ENCODE results near the gene SLC16A3. TPM values are rescaled to one million over a fixed set of nuclear protein-coding genes. Genes with fewer than 3 reads are reported as not detected.

SLC16A3 gene
- total and polyA plus RNA-seq, 2 donors from 2014 or later = 28.8 to 85.7 TPM

- Histone ChIP-seq H3K27me3 (ENCODE audit: control insufficient read depth, insufficient read depth, low read length) (no peaks in the 10 kb centered on the region), H3K4me3 (ENCODE audit: low read length in 3 of 3) (peak overlapping the region in 1 of 3 donors; percentile 26), H3K36me3 (ENCODE audit: control insufficient read depth in 2 of 3, insufficient read depth in 3 of 3, low read length in 3 of 3) (peaks cover 8 to 18% (median 10%) of the 10 kb centered on the region in 3 donors), H3K9ac (ENCODE audit: low read length in 3 of 3) (no peak overlapping the region), H3K4me1 (ENCODE audit: control insufficient read depth in 2 of 3, insufficient read depth in 2 of 3, low read depth in 1 of 3, low read length in 3 of 3) (peaks cover 0 to 50% (median 46%) of the 10 kb centered on the region in 3 donors), H3K9me3 (ENCODE audit: control insufficient read depth in 2 of 3, insufficient read depth in 1 of 3, low read length in 3 of 3) (no peaks in the 10 kb centered on the region), H3K27ac (ENCODE audit: low read depth in 2 of 2, low read length in 2 of 2) (no peak overlapping the region)
- intact Hi-C loops (cut with DNase I) = no loop called here
- no peak for TF ChIP-seq CTCF (IDR thresholded peaks at IDR 0.05; ENCODE audit: borderline replicate concordance, extremely low read depth, insufficient read depth)
- FAIRE-seq (no peak), DNase-seq (peak in 1 of 5 donors; percentile 57)
Measured at GRCh38 chr17:82269882-82270500, 41.1 kb downstream of the SLC16A3 start.

GRCh38 chr17:82270651-82271050 lies 41.8 kb downstream of the SLC16A3 start:
- Histone ChIP-seq H3K27me3 (ENCODE audit: control insufficient read depth, insufficient read depth, low read length) (no peaks in the 10 kb centered on the region), H3K27ac (ENCODE audit: low read depth in 2 of 2, low read length in 2 of 2) (peak overlapping the region in 1 of 2 donors; percentile 19), H3K4me3 (ENCODE audit: low read length in 3 of 3) (peak overlapping the region in 1 of 3 donors; percentile 26), H3K4me1 (ENCODE audit: control insufficient read depth in 2 of 3, insufficient read depth in 2 of 3, low read depth in 1 of 3, low read length in 3 of 3) (peaks cover 0 to 50% (median 46%) of the 10 kb centered on the region in 3 donors), H3K9ac (ENCODE audit: low read length in 3 of 3) (no peak overlapping the region), H3K36me3 (ENCODE audit: control insufficient read depth in 2 of 3, insufficient read depth in 3 of 3, low read length in 3 of 3) (peaks cover 2 to 12% (median 6%) of the 10 kb centered on the region in 3 donors), H3K9me3 (ENCODE audit: control insufficient read depth in 2 of 3, insufficient read depth in 1 of 3, low read length in 3 of 3) (no peaks in the 10 kb centered on the region)
- FAIRE-seq = no peak
- peak in 1 of 5 donors; percentile 56 for DNase-seq
- no peak for TF ChIP-seq CTCF (IDR thresholded peaks at IDR 0.05; ENCODE audit: borderline replicate concordance, extremely low read depth, insufficient read depth)
- intact Hi-C loops (cut with DNase I) = no loop called here

GRCh38 chr17:82271401-82271800 lies 42.6 kb downstream of the SLC16A3 start:
- peak overlapping the region in 1 of 3 donors; percentile 1 for H3K4me3 ChIP-seq (ENCODE audit: low read length in 3 of 3)
- no peaks in the 10 kb centered on the region for H3K9me3 ChIP-seq (ENCODE audit: control insufficient read depth in 2 of 3, insufficient read depth in 1 of 3, low read length in 3 of 3)
- DNase-seq (no peak), FAIRE-seq (no peak)
- H3K4me1 ChIP-seq (ENCODE audit: control insufficient read depth in 2 of 3, insufficient read depth in 2 of 3, low read depth in 1 of 3, low read length in 3 of 3) = peaks cover 0 to 46% (median 41%) of the 10 kb centered on the region in 3 donors
- peaks cover 0 to 6% (median 6%) of the 10 kb centered on the region in 3 donors for H3K36me3 ChIP-seq (ENCODE audit: control insufficient read depth in 2 of 3, insufficient read depth in 3 of 3, low read length in 3 of 3)
- intact Hi-C loops (cut with DNase I) = no loop called here
- H3K27ac ChIP-seq (ENCODE audit: low read depth in 2 of 2, low read length in 2 of 2) = no peak overlapping the region
- H3K27me3 ChIP-seq (ENCODE audit: control insufficient read depth, insufficient read depth, low read length) = no peaks in the 10 kb centered on the region
- peak overlapping the region in 1 of 3 donors; percentile 67 for H3K9ac ChIP-seq (ENCODE audit: low read length in 3 of 3)
- TF ChIP-seq CTCF (IDR thresholded peaks at IDR 0.05; ENCODE audit: borderline replicate concordance, extremely low read depth, insufficient read depth) = no peak

Measured in kidney (tissue), 14 donors.